GM12875 (cell line): ENCODE measurements around the gene PNMA3.
"Not testable (repeated sequence)": the region's sequence is repeated elsewhere in the genome, so short reads cannot be mapped to it uniquely, and the experiment has no call there.

Experiments used
- H3K4me3 ChIP-seq: one replicate; pipeline ENCODE4 v1.5.1; 2011; ENCODE audit warnings: low read depth, low read length, control low read depth
- TF ChIP-seq, protein P1 (sequence below): IDR thresholded peaks from 2 replicates; pipeline ENCODE4 v1.5.1; 2011; ENCODE audit warnings: low read depth, mild to moderate bottlenecking, control low read depth, inconsistent platforms, low read length, moderate library complexity, borderline replicate concordance; ENCODE audit not compliant: insufficient read depth

Gene PNMA3

DNA sequence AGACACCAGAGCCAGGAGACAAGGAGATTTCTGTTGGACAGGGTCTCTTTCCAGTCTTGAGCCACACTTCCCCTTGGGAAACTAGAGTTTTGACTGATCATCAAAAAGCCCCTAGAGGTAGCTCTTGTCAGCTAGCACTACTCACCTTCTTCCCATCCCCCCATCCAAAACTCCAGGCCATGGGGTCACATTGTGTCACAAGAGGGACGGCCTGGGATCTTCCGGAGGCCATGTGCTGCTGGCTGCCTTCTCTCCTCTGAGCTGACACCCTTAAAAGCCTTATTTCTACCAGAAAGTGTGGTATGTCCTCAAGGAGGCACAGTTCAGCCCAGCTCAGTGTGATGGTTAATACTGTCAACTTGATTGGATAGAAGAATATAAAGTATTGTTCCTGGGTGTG lies 7.8 kb downstream of the PNMA3 start:
- no peak overlapping the region for H3K4me3 ChIP-seq
- TF ChIP-seq, protein P1, sequence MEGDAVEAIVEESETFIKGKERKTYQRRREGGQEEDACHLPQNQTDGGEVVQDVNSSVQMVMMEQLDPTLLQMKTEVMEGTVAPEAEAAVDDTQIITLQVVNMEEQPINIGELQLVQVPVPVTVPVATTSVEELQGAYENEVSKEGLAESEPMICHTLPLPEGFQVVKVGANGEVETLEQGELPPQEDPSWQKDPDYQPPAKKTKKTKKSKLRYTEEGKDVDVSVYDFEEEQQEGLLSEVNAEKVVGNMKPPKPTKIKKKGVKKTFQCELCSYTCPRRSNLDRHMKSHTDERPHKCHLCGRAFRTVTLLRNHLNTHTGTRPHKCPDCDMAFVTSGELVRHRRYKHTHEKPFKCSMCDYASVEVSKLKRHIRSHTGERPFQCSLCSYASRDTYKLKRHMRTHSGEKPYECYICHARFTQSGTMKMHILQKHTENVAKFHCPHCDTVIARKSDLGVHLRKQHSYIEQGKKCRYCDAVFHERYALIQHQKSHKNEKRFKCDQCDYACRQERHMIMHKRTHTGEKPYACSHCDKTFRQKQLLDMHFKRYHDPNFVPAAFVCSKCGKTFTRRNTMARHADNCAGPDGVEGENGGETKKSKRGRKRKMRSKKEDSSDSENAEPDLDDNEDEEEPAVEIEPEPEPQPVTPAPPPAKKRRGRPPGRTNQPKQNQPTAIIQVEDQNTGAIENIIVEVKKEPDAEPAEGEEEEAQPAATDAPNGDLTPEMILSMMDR = no peak

DNA sequence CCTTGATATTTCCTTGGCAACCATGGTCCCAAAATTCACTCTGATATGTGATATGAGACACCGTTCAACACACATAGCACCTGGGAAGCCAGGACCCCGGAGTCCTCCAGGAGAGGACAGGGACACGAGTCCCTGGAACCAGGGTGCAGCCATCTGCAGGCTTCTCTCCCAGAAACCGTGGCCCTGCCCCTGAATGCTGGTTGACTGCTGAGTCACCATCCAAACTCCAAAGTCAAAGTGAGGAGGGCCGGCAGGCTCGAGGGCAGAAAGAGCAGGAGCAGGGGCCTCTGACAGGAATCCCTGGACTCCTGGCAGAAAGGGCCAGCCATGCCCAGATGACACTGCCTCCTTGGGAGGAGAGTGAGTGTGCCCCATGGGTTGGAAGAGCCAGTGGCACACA lies 9.1 kb downstream of the PNMA3 start:
- no peak overlapping the region for H3K4me3 ChIP-seq
- TF ChIP-seq, protein P1 = no peak

DNA sequence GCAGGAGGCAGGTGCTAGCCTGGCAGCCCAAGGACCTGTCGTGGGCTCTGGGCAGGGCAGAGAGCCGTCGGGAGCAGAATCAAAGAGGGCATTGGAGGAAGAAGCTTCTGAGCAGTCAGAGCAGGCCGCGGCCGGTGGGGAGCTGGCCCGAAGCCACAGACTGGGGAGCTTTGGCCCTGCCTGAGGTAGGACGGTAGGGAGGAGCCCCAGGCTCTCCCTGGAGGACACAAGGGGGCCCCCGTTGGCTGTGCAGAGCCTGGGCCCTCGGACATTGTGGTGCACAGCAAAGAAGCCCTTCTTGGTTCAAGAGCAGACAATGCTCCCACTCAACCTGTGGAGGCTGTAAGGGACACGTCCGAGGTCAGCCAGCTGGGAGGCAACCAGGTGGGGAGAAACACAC lies 10.1 kb downstream of the PNMA3 start:
- H3K4me3 ChIP-seq = not testable (repeated sequence)

DNA sequence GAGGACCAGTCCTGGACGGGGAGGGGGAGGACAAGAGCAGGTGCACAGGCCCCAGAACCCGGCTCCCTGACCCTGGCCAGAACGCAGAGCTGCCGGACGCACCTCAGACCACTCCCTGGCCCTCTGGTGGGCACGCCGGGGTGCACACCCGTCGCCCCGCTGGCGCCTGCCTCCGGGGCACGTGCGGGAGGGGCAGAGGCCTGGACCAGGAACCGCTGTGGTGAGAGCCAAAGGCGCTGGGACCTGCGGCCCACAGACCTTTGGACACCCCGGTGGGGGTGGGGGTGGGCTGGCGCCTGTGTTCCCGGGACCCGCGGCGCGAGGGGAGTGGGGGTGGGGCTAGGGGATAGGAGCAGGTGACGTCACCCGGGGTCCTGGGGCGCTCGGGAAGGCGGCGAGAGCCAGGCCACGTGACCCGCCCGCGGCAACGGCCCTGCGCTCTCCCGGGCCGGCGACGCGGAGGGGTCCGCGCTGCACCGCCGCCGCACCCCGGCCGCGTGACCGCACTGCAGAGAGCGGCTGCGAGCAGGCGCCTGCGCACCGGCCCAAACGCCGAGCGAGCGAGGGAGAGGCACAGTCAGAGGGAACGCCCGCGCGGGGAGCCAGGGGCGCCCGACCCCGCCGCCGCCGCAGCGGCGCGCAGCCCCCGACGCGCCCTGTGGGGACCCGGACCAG lies 15.8 kb downstream of the PNMA3 start, which contains the start of gene PNMA6A:
Gene PNMA6A (plus strand): TSS at position 546 of the 675 bp plus-strand sequence. CDS start 609 bp downstream, outside the sequence.
- H3K4me3 ChIP-seq = not testable (repeated sequence)

DNA sequence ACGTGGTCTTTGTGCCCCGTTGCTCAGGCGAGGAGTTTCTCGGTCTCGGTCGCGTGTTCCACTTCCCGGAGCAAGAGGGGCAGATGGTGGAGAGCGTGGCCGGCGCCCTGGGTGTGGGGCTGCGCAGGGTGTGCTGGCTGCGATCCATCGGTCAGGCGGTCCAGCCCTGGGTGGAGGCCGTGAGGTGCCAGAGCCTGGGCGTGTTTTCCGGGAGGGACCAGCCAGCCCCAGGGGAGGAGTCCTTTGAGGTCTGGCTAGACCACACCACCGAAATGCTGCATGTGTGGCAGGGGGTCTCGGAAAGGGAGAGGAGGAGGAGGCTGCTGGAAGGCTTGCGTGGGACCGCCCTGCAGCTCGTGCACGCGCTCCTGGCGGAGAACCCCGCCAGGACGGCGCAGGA lies 17.1 kb downstream of the PNMA3 start:
- H3K4me3 ChIP-seq = not testable (repeated sequence)

DNA sequence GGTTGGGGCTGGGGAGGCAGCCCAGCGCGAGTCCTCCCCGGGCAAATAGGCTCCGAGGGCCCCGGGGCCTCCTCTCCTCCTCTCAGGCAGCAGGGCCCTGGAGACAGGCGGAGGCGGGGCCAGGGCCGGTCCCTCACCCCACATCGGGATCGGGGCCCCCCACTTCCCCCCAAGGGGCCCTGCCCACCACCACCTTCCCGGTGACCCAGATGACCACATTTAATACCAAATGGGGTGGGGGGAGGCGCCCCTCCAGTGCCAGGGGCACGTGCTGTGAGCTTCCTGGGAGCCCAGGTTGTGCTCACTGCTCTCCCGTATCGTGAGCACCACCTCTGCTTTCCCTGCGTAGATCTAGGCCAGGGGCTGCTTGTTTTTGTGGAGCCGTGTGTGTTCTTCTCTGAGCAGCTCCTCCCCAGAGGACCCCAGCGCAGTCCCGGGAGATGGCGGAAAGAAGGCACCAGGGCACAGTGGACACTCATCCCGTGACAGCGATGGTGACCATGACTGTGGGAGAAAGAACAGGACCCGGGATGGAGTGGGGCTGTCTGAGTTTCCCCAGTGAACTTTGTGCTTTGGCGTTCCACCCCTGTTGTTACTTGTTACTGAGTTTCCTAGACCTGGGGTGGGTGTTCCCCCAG lies 18.1 kb downstream of the PNMA3 start:
- no peak overlapping the region for H3K4me3 ChIP-seq
- TF ChIP-seq, protein P1 = no peak

DNA sequence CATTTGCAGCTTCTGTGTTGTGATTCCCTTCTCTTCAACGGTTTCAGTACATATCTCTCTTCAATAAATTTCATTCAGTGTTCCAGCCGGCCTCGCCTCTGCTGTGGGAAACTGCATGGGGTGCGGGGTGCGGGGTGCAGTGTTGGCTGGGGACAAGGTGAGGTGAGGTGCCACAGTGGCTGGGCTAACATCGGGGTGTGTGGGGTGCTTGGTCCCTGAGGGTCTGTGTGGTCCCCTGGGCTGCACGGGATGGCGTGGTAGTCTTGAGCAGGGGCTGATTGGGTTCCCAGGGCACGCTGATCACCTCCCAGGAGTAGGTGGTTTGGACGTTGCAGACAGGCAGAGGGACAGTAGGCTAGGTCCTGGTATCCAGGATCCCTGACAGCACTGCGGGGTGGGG lies 18.7 kb downstream of the PNMA3 start:
- TF ChIP-seq, protein P1 = no peak

DNA sequence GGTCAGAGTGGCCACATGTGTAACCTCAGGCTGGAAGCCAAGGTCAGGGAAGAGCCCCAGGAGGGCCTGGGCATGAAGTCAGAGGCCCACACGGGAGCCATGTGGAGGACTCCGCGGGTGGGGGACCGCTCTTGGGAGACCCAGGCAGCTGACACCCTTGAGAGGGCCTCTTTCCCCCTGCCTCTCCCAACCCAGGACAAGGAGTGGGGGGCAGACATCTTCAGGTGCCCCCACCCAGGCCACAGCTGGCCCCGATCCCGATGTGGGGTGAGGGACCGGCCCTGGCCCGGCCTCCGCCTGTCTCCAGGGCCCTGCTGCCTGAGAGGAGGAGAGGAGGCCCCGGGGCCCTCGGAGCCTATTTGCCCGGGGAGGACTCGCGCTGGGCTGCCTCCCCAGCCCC lies 19.1 kb downstream of the PNMA3 start:
- TF ChIP-seq, protein P1 = no peak
- H3K4me3 ChIP-seq = no peak overlapping the region

More for the DNA sequence above, 18.7 kb downstream of the PNMA3 start:
- no peak overlapping the region for H3K4me3 ChIP-seq

DNA sequence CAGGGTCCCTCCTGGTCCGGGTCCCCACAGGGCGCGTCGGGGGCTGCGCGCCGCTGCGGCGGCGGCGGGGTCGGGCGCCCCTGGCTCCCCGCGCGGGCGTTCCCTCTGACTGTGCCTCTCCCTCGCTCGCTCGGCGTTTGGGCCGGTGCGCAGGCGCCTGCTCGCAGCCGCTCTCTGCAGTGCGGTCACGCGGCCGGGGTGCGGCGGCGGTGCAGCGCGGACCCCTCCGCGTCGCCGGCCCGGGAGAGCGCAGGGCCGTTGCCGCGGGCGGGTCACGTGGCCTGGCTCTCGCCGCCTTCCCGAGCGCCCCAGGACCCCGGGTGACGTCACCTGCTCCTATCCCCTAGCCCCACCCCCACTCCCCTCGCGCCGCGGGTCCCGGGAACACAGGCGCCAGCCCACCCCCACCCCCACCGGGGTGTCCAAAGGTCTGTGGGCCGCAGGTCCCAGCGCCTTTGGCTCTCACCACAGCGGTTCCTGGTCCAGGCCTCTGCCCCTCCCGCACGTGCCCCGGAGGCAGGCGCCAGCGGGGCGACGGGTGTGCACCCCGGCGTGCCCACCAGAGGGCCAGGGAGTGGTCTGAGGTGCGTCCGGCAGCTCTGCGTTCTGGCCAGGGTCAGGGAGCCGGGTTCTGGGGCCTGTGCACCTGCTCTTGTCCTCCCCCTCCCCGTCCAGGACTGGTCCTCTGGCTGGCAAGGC lies 21.3 kb downstream of the PNMA3 start:
- not testable (repeated sequence) for H3K4me3 ChIP-seq

DNA sequence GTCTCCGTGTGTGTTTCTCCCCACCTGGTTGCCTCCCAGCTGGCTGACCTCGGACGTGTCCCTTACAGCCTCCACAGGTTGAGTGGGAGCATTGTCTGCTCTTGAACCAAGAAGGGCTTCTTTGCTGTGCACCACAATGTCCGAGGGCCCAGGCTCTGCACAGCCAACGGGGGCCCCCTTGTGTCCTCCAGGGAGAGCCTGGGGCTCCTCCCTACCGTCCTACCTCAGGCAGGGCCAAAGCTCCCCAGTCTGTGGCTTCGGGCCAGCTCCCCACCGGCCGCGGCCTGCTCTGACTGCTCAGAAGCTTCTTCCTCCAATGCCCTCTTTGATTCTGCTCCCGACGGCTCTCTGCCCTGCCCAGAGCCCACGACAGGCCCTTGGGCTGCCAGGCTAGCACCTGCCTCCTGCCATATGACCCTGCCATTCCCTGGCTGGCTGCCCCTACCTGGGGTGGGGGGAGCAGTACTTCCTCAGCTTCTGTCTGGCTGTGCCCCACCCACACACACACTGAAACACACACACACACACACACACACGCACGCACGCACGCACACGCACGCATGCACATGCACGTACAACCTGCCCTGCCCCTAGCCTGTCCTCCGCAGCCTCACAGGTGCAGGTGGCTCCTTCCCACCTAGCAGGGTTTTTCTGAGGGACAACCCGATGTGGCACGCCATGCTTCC lies 27.1 kb downstream of the PNMA3 start:
- H3K4me3 ChIP-seq = not testable (repeated sequence)
